Measurements from ENCODE around the gene GTF2F2. TPM values are rescaled to one million over a fixed set of nuclear protein-coding genes. Genes with fewer than 3 reads are reported as not detected.

Gene GTF2F2
- total and polyA plus RNA-seq, 2 experiments from 2014 or later, result 42.1 to 75.6 TPM

GRCh38 chr13:45167611-45168554 lies 47.6 kb downstream of the GTF2F2 start:
- H3K27me3 ChIP-seq (ENCODE audit: insufficient read depth), result no peaks in the 10 kb centered on the region
- no peak overlapping the region; the same call in 1 of the 2 replicates for H3K27ac Mint-ChIP-seq
- no peaks in the 10 kb centered on the region for H3K4me1 ChIP-seq (ENCODE audit: insufficient read depth)
- H3K9me2 ChIP-seq (ENCODE audit: insufficient read depth), result no peaks in the 10 kb centered on the region
- peaks cover 7% of the 10 kb centered on the region; the same call in 1 of the 2 replicates for H4K20me1 ChIP-seq (replicated peaks; ENCODE audit: insufficient read depth)
- no peaks in the 10 kb centered on the region for H3K36me3 ChIP-seq (ENCODE audit: insufficient read depth)
- no peak overlapping the region for H3K4me3 ChIP-seq
- ATAC-seq (no peak), DNase-seq (ENCODE audit: low spot score) (no peak)
- H3F3A ChIP-seq (replicated peaks; ENCODE audit: low read depth), result no peaks in the 10 kb centered on the region
- H3K36me3 Mint-ChIP-seq (ENCODE audit: low read depth), result peaks cover 11% of the 10 kb centered on the region; the same call in 2 of the 3 replicates
- H3K79me2 ChIP-seq (replicated peaks; ENCODE audit: insufficient read depth), result peaks cover 6% of the 10 kb centered on the region; the same call in 1 of the 2 replicates
- no peaks in the 10 kb centered on the region for H3K27me3 Mint-ChIP-seq (ENCODE audit: insufficient read depth, low read depth, poor library complexity)
- no peak overlapping the region for H3K4me3 Mint-ChIP-seq
- H2AFZ ChIP-seq, result no peak overlapping the region
- H3K4me1 Mint-ChIP-seq, result peaks cover 3% of the 10 kb centered on the region
- no peaks in the 10 kb centered on the region for H3K9me3 Mint-ChIP-seq
- no peak overlapping the region for H3K4me2 ChIP-seq
- no peak overlapping the region for H3K27ac ChIP-seq (ENCODE audit: low read depth)
- no peak for TF ChIP-seq CTCF (conservative IDR thresholded peaks at IDR 0.05; ENCODE audit: low read depth in 2 of 2)

- H3K4me3 Mint-ChIP-seq, result no peak overlapping the region
- no peaks in the 10 kb centered on the region for H3K9me3 Mint-ChIP-seq
- H3K9me2 ChIP-seq (ENCODE audit: insufficient read depth), result no peaks in the 10 kb centered on the region
- TF ChIP-seq CREB1 (CRISPR knock-in tag; IDR thresholded peaks at IDR 0.05; ENCODE audit: low read depth) (no peak), EZH2phosphoT487 (IDR thresholded peaks at IDR 0.05; ENCODE audit: unreplicated experiment) (no peak), ZNF462 (CRISPR knock-in tag; IDR thresholded peaks at IDR 0.05) (no peak), JUNB (IDR thresholded peaks at IDR 0.05; ENCODE audit: unreplicated experiment) (no peak), ZNF331 (CRISPR knock-in tag; IDR thresholded peaks at IDR 0.05; ENCODE audit: low read depth) (no peak), CTCF (conservative IDR thresholded peaks at IDR 0.05; ENCODE audit: low read depth in 2 of 2) (no peak), ETS1 (IDR thresholded peaks at IDR 0.05) (no peak), STAT1 (IDR thresholded peaks at IDR 0.05; ENCODE audit: unreplicated experiment) (no peak)
Observed at GRCh38 chr13:45168555-45168930, 48.2 kb downstream of the GTF2F2 start.

More at GRCh38 chr13:45168555-45168930, 48.2 kb downstream of the GTF2F2 start:
- H3K4me1 ChIP-seq (ENCODE audit: insufficient read depth), result no peaks in the 10 kb centered on the region
- no peaks in the 10 kb centered on the region for H3F3A ChIP-seq (replicated peaks; ENCODE audit: low read depth)
- H4K20me1 ChIP-seq (replicated peaks; ENCODE audit: insufficient read depth), result peaks cover 7% of the 10 kb centered on the region; the same call in 1 of the 2 replicates
- H3K27ac ChIP-seq (ENCODE audit: low read depth), result no peak overlapping the region
- no peaks in the 10 kb centered on the region for H3K27me3 ChIP-seq (ENCODE audit: insufficient read depth)
- H3K4me3 ChIP-seq, result no peak overlapping the region
- peaks cover 11% of the 10 kb centered on the region; the same call in 2 of the 3 replicates for H3K36me3 Mint-ChIP-seq (ENCODE audit: low read depth)
- H3K4me1 Mint-ChIP-seq, result peaks cover 3% of the 10 kb centered on the region
- H3K79me2 ChIP-seq (replicated peaks; ENCODE audit: insufficient read depth), result peaks cover 11% of the 10 kb centered on the region; the same call in 1 of the 2 replicates
- ATAC-seq, result no peak
- no peak overlapping the region for H3K27ac Mint-ChIP-seq
- no peaks in the 10 kb centered on the region for H3K27me3 Mint-ChIP-seq (ENCODE audit: insufficient read depth, low read depth, poor library complexity)
- H2AFZ ChIP-seq, result no peak overlapping the region
- no peak for DNase-seq (ENCODE audit: low spot score)
- no peak overlapping the region for H3K4me2 ChIP-seq
- H3K36me3 ChIP-seq (ENCODE audit: insufficient read depth), result no peaks in the 10 kb centered on the region

All from GM23338 (cell line).